Chondrocyte (in vitro differentiated cells): ENCODE measurements around the gene PTPN2. TPM values are rescaled to one million over a fixed set of nuclear protein-coding genes. Genes with fewer than 3 reads are reported as not detected.
"Not testable (repeated sequence)": the region's sequence is repeated elsewhere in the genome, so short reads cannot be mapped to it uniquely, and the experiment has no call there.

Experiments used
- DNase-seq: peaks from one replicate; pipeline ENCODE4 v3.0.0; 2021; ENCODE audit warnings: mixed read lengths, low spot score
- H3K27ac Mint-ChIP-seq: one replicate; pipeline ENCODE4 v1.8.0; 2021; ENCODE audit warnings: mild to moderate bottlenecking, moderate library complexity, mixed read lengths; ENCODE audit not compliant: unreplicated experiment
- H3K27me3 Mint-ChIP-seq: 2 replicates; pipeline ENCODE4 v1.8.0; 2021; ENCODE audit warnings: low read depth, mixed read lengths
- H3K36me3 Mint-ChIP-seq: 2 replicates; pipeline ENCODE4 v1.8.0; 2021; ENCODE audit warnings: low read depth, mixed read lengths
- H3K4me1 Mint-ChIP-seq: 2 replicates; pipeline ENCODE4 v1.8.0; 2021; ENCODE audit warnings: low read depth, mild to moderate bottlenecking, mixed read lengths
- H3K4me3 Mint-ChIP-seq: one replicate; pipeline ENCODE4 v1.8.0; 2021; ENCODE audit warnings: mild to moderate bottlenecking, moderate library complexity, mixed read lengths; ENCODE audit not compliant: unreplicated experiment
- H3K9me3 Mint-ChIP-seq: 2 replicates; pipeline ENCODE4 v1.8.0; 2021; ENCODE audit warnings: low read depth, mixed read lengths
- CTCF ChIP-seq: fragments of 200-600 bp; sonication (generic); IDR thresholded peaks from 2 replicates; pipeline ENCODE4 v1.5.0; 2021; ENCODE audit warnings: antibody characterized with exemption, mild to moderate bottlenecking, moderate library complexity
- total RNA-seq: library from RNA; stranded (reverse); gene quantifications from 3 replicates; pipeline ENCODE4 v1.2.1, GENCODE V29; 2021

PTPN2 gene
- total RNA-seq, 1 donor from 2014 or later = 22.2 TPM

- no peak for TF ChIP-seq CTCF
- H3K9me3 Mint-ChIP-seq = no peaks in the 10 kb centered on the region
- H3K27ac Mint-ChIP-seq = no peak overlapping the region
- DNase-seq = no peak
- H3K27me3 Mint-ChIP-seq = no peaks in the 10 kb centered on the region
- no peaks in the 10 kb centered on the region for H3K4me1 Mint-ChIP-seq
- H3K36me3 Mint-ChIP-seq = no peaks in the 10 kb centered on the region
- no peak overlapping the region for H3K4me3 Mint-ChIP-seq
Measured at GRCh38 chr18:12767580-12768155, 116.4 kb downstream of the PTPN2 start.

- no peak overlapping the region for H3K4me3 Mint-ChIP-seq
- no peak for DNase-seq
- no peaks in the 10 kb centered on the region for H3K4me1 Mint-ChIP-seq
- H3K27me3 Mint-ChIP-seq = no peaks in the 10 kb centered on the region
- peak; percentile 14 for TF ChIP-seq CTCF
- H3K9me3 Mint-ChIP-seq = no peaks in the 10 kb centered on the region
- H3K36me3 Mint-ChIP-seq = no peaks in the 10 kb centered on the region
- no peak overlapping the region for H3K27ac Mint-ChIP-seq
Measured at GRCh38 chr18:12766986-12767433, 117.0 kb downstream of the PTPN2 start.

GRCh38 chr18:12765586-12765985 is 118.5 kb downstream of the PTPN2 start:
- Mint-ChIP-seq H3K4me1 (no peaks in the 10 kb centered on the region), H3K9me3 (no peaks in the 10 kb centered on the region), H3K36me3 (no peaks in the 10 kb centered on the region), H3K27ac (no peak overlapping the region), H3K27me3 (no peaks in the 10 kb centered on the region), H3K4me3 (no peak overlapping the region)
- DNase-seq = no peak
- no peak for TF ChIP-seq CTCF

GRCh38 chr18:12765126-12765525 is 118.9 kb downstream of the PTPN2 start:
- DNase-seq = no peak
- H3K4me3 Mint-ChIP-seq = no peak overlapping the region
- TF ChIP-seq CTCF = no peak
- H3K9me3 Mint-ChIP-seq = no peaks in the 10 kb centered on the region
- no peaks in the 10 kb centered on the region for H3K27me3 Mint-ChIP-seq
- H3K27ac Mint-ChIP-seq = no peak overlapping the region
- H3K4me1 Mint-ChIP-seq = no peaks in the 10 kb centered on the region
- H3K36me3 Mint-ChIP-seq = no peaks in the 10 kb centered on the region

GRCh38 chr18:12758566-12758965 is 125.5 kb downstream of the PTPN2 start:
- H3K27me3 Mint-ChIP-seq, H3K27ac Mint-ChIP-seq: not testable (repeated sequence)

GRCh38 chr18:12756619-12757239 is 127.3 kb downstream of the PTPN2 start:
- not testable (repeated sequence) for H3K9me3 Mint-ChIP-seq, H3K27me3 Mint-ChIP-seq, H3K36me3 Mint-ChIP-seq

More at GRCh38 chr18:12758566-12758965, 125.5 kb downstream of the PTPN2 start:
- H3K4me3 Mint-ChIP-seq, H3K9me3 Mint-ChIP-seq, DNase-seq, H3K36me3 Mint-ChIP-seq, H3K4me1 Mint-ChIP-seq: not testable (repeated sequence)

GRCh38 chr18:12755606-12756005 is 128.4 kb downstream of the PTPN2 start:
- H3K27ac Mint-ChIP-seq, H3K9me3 Mint-ChIP-seq, H3K36me3 Mint-ChIP-seq, H3K4me1 Mint-ChIP-seq, H3K27me3 Mint-ChIP-seq, DNase-seq, H3K4me3 Mint-ChIP-seq: not testable (repeated sequence)

More at GRCh38 chr18:12756619-12757239, 127.3 kb downstream of the PTPN2 start:
- DNase-seq, H3K27ac Mint-ChIP-seq, H3K4me1 Mint-ChIP-seq, H3K4me3 Mint-ChIP-seq: not testable (repeated sequence)
